Measurements from ENCODE around the gene KRTAP15-1.

KRTAP15-1 gene

GRCh38 chr21:30487336-30487735 is 47.3 kb downstream of the KRTAP15-1 start, which contains the start of gene KRTAP19-2:
Gene KRTAP19-2, minus strand, starts transcription at chr21:30487436. Its CDS starts 88 bp downstream, at chr21:30487348.
- Histone ChIP-seq H3K9ac (ENCODE audit: low read depth, low read length) (no peak within 1 kb of the TSS), H3K27me3 (ENCODE audit: insufficient read depth, low read length) (no peaks in the 10 kb centered on the region), H3K4me1 (ENCODE audit: insufficient read depth, low read length) (no peaks in the 10 kb centered on the region), H3K9me3 (ENCODE audit: insufficient read depth, low read depth, low read length) (peaks cover 24% of the 10 kb centered on the region), H3K36me3 (ENCODE audit: insufficient read depth, low read length) (no peaks in the 10 kb centered on the region), H3K4me3 (ENCODE audit: low read length) (no peak within 1 kb of the TSS), H3K27ac (ENCODE audit: low read depth, low read length) (no peak within 1 kb of the TSS)
- WGBS: 91% methylated on average over 2 of the region's 2 CpGs
